RWPE2 (cell line): ENCODE results near the gene AMBP.

Source experiments
- ATAC-seq: fragments of 200-7000 bp; cut with Tn5 transposase; 3 replicates; pipeline ENCODE4 v1.9.1; 2021; ENCODE audit warnings: low read depth
- DNase-seq: peaks from one replicate; pipeline ENCODE4 v3.0.0-alpha.2; 2020; ENCODE audit warnings: low spot score
- H3K27ac ChIP-seq: fragments of 450-650 bp; 2 replicates; pipeline ENCODE4 v1.5.1; 2017; ENCODE audit warnings: mild to moderate bottlenecking; ENCODE audit not compliant: poor library complexity, severe bottlenecking
- H3K27me3 ChIP-seq: fragments of 250-450 bp; sonication (Bioruptor Pico); 2 replicates; pipeline ENCODE4 v1.5.1; 2021; ENCODE audit warnings: mild to moderate bottlenecking, moderate library complexity; ENCODE audit not compliant: insufficient read depth, poor library complexity, severe bottlenecking
- H3K36me3 ChIP-seq: fragments of 250-450 bp; sonication (Bioruptor Pico); 2 replicates; pipeline ENCODE4 v1.5.1; 2020; ENCODE audit warnings: low read depth, mild to moderate bottlenecking, moderate library complexity
- H3K4me1 ChIP-seq: fragments of 250-450 bp; sonication (Bioruptor Pico); 2 replicates; pipeline ENCODE4 v1.5.1; 2021; ENCODE audit warnings: mild to moderate bottlenecking, moderate library complexity; ENCODE audit not compliant: insufficient read depth, poor library complexity, severe bottlenecking
- H3K4me3 ChIP-seq: fragments of 250-450 bp; sonication (Bioruptor Pico); 2 replicates; pipeline ENCODE4 v1.5.1; 2021; ENCODE audit warnings: mild to moderate bottlenecking, moderate library complexity; ENCODE audit not compliant: severe bottlenecking
- H3K9me3 ChIP-seq: fragments of 250-450 bp; sonication (Bioruptor Pico); 2 replicates; pipeline ENCODE4 v1.5.1; 2021; ENCODE audit warnings: mild to moderate bottlenecking, moderate library complexity; ENCODE audit not compliant: severe bottlenecking
- CTCF ChIP-seq: fragments of 450-650 bp; IDR thresholded peaks from one replicate; pipeline ENCODE4 v1.5.1; 2017; ENCODE audit warnings: mild to moderate bottlenecking, moderate library complexity; ENCODE audit not compliant: poor library complexity, severe bottlenecking

The AMBP gene

GRCh38 chr9:114039484-114039883, 38.6 kb downstream of the AMBP start:
- DNase-seq (no peak), ATAC-seq (no peak)
- Histone ChIP-seq H3K4me3 (no peak overlapping the region), H3K4me1 (no peaks in the 10 kb centered on the region), H3K9me3 (no peaks in the 10 kb centered on the region), H3K27ac (no peak overlapping the region), H3K27me3 (no peaks in the 10 kb centered on the region), H3K36me3 (peaks cover 3% of the 10 kb centered on the region)
- no peak for TF ChIP-seq CTCF

GRCh38 chr9:114038724-114039313, 39.3 kb downstream of the AMBP start:
- ATAC-seq (no peak), DNase-seq (no peak)
- no peaks in the 10 kb centered on the region for H3K27me3 ChIP-seq
- no peak for TF ChIP-seq CTCF
- no peak overlapping the region for H3K27ac ChIP-seq
- no peaks in the 10 kb centered on the region for H3K9me3 ChIP-seq
- no peaks in the 10 kb centered on the region for H3K4me1 ChIP-seq
- H3K36me3 ChIP-seq: peaks cover 3% of the 10 kb centered on the region
- no peak overlapping the region for H3K4me3 ChIP-seq

- Histone ChIP-seq H3K4me1 (no peaks in the 10 kb centered on the region), H3K4me3 (no peak overlapping the region), H3K36me3 (peaks cover 3% of the 10 kb centered on the region), H3K27ac (no peak overlapping the region), H3K27me3 (no peaks in the 10 kb centered on the region), H3K9me3 (no peaks in the 10 kb centered on the region)
- no peak for TF ChIP-seq CTCF
- no peak for DNase-seq
- ATAC-seq: no peak
Measured at GRCh38 chr9:114037961-114038723, 40.0 kb downstream of the AMBP start.

GRCh38 chr9:114037249-114037648, 40.9 kb downstream of the AMBP start:
- no peak for DNase-seq
- ATAC-seq: no peak
- H3K27me3 ChIP-seq: no peaks in the 10 kb centered on the region
- TF ChIP-seq CTCF: no peak
- no peak overlapping the region for H3K27ac ChIP-seq
- H3K9me3 ChIP-seq: no peaks in the 10 kb centered on the region
- H3K36me3 ChIP-seq: peaks cover 3% of the 10 kb centered on the region
- H3K4me1 ChIP-seq: no peaks in the 10 kb centered on the region
- H3K4me3 ChIP-seq: no peak overlapping the region
